AG10803 (cell line): ENCODE results near the gene ACVR1C.

Source experiments
- DNase-seq: peaks from one replicate; pipeline ENCODE4 v3.0.0; 2010; ENCODE audit warnings: low read depth
- H3K4me3 ChIP-seq: 2 replicates; pipeline ENCODE4 v1.5.1; 2011; ENCODE audit warnings: mild to moderate bottlenecking, low read length, control low read depth
- CTCF ChIP-seq: conservative IDR thresholded peaks from 2 replicates; pipeline ENCODE4 v1.5.1; 2011; ENCODE audit warnings: mild to moderate bottlenecking, low read length, control low read depth, inconsistent platforms

The ACVR1C gene

DNA sequence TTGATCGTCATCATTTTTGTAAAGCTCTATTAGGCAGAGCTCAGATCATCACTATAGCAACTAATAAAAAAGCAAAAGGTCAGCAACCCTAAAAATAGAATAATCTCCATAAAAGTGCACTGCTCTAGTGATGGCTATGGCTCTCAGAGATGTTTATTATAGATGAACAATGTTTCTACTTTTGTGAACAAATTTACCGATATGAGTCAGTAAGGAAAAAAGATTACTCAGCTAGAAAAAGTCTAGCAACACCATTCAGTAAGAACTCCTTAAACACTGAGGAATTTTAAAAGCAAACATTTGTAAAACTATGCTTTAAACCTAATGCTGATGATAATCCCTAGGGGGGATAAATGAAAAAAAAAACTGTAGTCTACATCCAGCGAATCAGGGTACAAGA, 69.6 kb downstream of the ACVR1C start:
- H3K4me3 ChIP-seq: no peak overlapping the region
- no peak for DNase-seq
- no peak for TF ChIP-seq CTCF

DNA sequence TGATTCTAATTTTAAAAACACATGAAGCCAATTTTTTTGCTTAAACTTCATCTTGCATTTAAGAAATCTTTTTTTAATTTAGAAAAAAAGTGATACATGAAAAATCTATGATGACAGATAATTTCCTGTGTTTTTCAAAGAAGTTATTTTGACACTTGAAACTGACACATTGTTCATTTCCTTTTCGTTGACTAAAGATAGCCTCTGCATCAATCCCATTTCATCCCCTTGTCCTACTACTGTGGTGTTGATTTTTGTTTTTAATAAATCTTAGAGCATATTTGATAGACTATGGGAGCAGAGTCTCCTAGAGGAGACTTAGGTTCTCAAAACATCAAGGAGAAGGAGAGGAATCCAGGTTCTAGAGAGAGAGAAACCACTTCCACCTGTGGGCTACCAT, 70.9 kb downstream of the ACVR1C start:
- TF ChIP-seq CTCF: no peak
- H3K4me3 ChIP-seq: no peak overlapping the region
- no peak for DNase-seq

- DNase-seq: no peak
- TF ChIP-seq CTCF: no peak
- no peak overlapping the region for H3K4me3 ChIP-seq
Observed at GRCh38 chr2:157540102-157540501, 88.6 kb downstream of the ACVR1C start.

DNA sequence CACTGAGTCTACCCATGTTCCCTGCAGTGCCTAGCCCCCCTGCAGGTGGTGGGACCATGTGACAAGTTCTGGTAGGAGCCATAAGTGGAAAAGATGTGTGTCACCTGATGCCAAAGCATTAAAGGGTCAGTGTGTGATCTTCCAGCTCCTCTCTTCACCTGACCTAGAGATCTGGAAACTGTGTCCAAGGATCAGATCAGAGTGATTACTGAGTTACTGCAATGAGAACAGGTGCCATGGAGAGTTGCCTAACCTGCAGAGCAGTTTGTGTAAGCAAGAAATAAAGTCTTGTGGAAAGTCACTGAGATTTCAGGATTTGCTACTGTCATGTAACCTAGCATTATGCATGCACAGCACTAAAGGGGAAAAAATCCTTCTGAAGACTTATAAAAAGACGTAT, 90.6 kb downstream of the ACVR1C start:
- DNase-seq: no peak
- no peak for TF ChIP-seq CTCF
- no peak overlapping the region for H3K4me3 ChIP-seq

DNA sequence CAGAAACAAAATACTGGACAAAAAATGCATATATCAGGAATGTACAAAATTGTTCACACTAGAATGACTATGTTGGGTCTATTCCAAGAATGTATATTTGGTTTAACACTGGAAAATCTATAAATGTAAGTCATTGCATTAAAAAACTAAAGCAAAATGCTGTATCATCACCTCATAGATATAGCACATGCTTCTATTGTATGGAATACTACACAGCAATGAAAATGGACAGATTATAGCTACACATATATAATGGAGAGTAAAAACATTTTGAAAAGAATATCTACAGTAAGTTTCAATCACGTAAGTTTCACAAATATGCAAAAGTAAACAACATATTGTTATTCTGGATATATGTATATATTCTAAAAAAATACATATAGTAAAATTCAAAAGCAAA, 91.8 kb downstream of the ACVR1C start:
- H3K4me3 ChIP-seq: no peak overlapping the region
- no peak for DNase-seq
- TF ChIP-seq CTCF: no peak

DNA sequence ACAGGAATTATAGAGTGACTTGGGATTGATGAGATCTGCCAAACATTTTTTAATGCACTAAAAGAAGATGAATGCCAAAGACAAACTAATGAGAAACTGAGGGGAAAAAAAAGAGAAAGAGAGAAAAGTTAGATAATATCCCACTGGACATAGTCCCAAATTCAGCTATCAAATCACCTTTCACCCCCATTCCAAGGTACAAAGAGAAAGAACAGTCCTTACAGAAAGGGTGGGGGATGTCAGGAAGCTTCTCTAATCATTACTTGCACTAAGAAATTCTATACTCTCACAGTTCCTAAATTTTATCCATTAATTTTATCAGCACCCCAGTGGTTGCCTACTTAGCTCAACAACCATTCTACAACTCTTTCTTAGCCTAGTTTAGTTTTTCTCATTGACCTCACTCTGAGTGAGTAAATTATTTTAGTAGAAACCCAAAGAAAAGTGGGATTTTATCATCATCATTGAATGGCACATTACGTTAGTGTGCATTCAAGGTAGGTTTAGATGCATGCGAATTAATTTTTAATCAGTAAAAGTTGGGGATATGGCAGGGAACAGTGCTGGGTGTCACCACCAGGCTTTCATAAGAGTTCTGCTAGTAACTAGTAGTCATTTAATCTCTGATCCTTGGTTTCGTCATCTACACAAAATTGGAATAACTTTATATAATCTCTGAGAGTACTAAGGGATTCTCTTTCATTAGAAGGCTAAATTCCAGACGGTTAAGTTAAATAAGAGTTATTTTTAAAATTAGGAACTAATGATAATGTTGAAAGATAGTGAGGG, 99.5 kb downstream of the ACVR1C start:
- no peak for DNase-seq
- no peak overlapping the region for H3K4me3 ChIP-seq
- TF ChIP-seq CTCF: no peak

GRCh38 chr2:157526070-157526469, 102.6 kb downstream of the ACVR1C start:
- TF ChIP-seq CTCF: no peak

More at GRCh38 chr2:157526070-157526469, 102.6 kb downstream of the ACVR1C start:
- no peak overlapping the region for H3K4me3 ChIP-seq
- DNase-seq: no peak
